Activated T-helper 1 cell treated with anti-CD3 and anti-CD28 coated beads, Interleukin-12 subunit alpha, Interleukin-12 subunit beta, Interleukin-2, Interleukin-4 antibody, amounts not matched to agents 30 ng/mL and 10 ng/mL and 1 ng/mL, durations not matched to agents 14 hours and 24 hours and 36 hours (primary cell): ENCODE measurements around the gene STK38. TPM values are rescaled to one million over a fixed set of nuclear protein-coding genes. Genes with fewer than 3 reads are reported as not detected.
"Not testable (repeated sequence)": the region's sequence is repeated elsewhere in the genome, so short reads cannot be mapped to it uniquely, and the experiment has no call there.

ENCODE experiments used
- DNase-seq: peaks from one replicate; pipeline ENCODE4 v3.0.0; 2021; ENCODE audit warnings: low spot score
- H3K27ac Mint-ChIP-seq: one replicate; pipeline ENCODE4 v1.8.0; 2021; ENCODE audit warnings: mild to moderate bottlenecking, mixed read lengths
- H3K27me3 Mint-ChIP-seq: one replicate; pipeline ENCODE4 v1.8.0; 2022; ENCODE audit warnings: mild to moderate bottlenecking, moderate library complexity, mixed read lengths; ENCODE audit not compliant: insufficient read depth
- H3K36me3 Mint-ChIP-seq: one replicate; pipeline ENCODE4 v1.8.0; 2021; ENCODE audit warnings: low read depth, mixed read lengths
- H3K4me1 Mint-ChIP-seq: one replicate; pipeline ENCODE4 v1.8.0; 2021; ENCODE audit warnings: low read depth, mixed read lengths
- H3K4me3 Mint-ChIP-seq: one replicate; pipeline ENCODE4 v1.8.0; 2021; ENCODE audit warnings: mild to moderate bottlenecking, moderate library complexity, mixed read lengths
- H3K9me3 Mint-ChIP-seq: one replicate; pipeline ENCODE4 v1.8.0; 2021; ENCODE audit warnings: mixed read lengths
- intact Hi-C: fragments of 100-400 bp; cut with micrococcal nuclease; formaldehyde crosslinking; loops from one replicate; pipeline ENCODE4 v1.15.1; 2024
- total RNA-seq: library from RNA; stranded (reverse); gene quantifications from 2 replicates; pipeline ENCODE4 v1.2.3, GENCODE V29; 2022

Gene STK38
- total RNA-seq, 1 donor from 2014 or later: 23.6 TPM

DNA sequence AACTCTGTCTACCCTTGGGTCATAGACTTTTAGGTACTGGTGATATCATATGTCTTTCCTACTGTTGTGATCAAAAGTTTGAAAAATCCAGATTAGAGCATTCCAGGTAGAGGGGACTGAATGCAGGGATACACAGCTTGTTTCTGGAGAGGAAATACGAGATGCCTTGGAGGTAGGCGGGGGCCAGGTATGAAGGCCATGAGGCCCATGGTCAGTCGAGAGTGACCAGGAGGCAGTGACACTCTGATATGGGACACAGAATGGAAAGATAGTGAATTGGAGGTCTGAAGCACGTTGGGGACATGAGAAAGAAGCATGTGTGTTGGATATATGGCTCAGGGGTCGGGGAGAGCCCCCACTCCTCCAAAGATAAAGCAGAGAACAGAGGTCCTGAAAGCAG is 30.8 kb upstream of the STK38 start:
- intact Hi-C loops: no loop called here
- Mint-ChIP-seq H3K4me1 (no peaks in the 10 kb centered on the region), H3K36me3 (peaks cover 2% of the 10 kb centered on the region), H3K4me3 (no peak overlapping the region), H3K27ac (peak overlapping the region; percentile 26), H3K9me3 (peaks cover 6% of the 10 kb centered on the region), H3K27me3 (peaks cover 5% of the 10 kb centered on the region)
- no peak for DNase-seq

DNA sequence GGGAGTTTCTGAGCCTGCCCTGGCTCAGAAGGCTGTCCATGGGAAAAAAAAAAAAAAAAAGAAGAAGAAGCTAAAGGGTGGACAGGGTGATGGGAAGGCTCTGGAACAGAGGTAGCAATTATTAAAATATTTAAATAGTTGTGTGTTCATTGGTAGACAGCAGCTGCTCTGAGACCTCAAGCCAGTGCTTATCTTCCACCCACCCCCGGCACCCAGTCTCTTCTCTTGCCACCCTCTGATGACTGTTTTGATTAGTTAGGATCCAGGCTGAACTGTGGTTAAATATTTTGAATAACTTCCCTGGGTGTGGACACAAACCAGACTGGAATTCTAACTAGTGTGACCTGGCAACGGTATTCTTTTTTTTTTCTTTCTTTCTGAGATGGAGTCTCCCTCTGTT is 30.0 kb upstream of the STK38 start:
- DNase-seq: no peak
- Mint-ChIP-seq H3K4me1 (no peaks in the 10 kb centered on the region), H3K27ac (no peak overlapping the region), H3K4me3 (no peak overlapping the region), H3K36me3 (peaks cover 2% of the 10 kb centered on the region), H3K27me3 (peaks cover 5% of the 10 kb centered on the region), H3K9me3 (peaks cover 6% of the 10 kb centered on the region)
- intact Hi-C loops: no loop called here

- no peaks in the 10 kb centered on the region for H3K4me1 Mint-ChIP-seq
- no peak overlapping the region for H3K4me3 Mint-ChIP-seq
- intact Hi-C loops: no loop called here
- DNase-seq: no peak
- H3K27ac Mint-ChIP-seq: no peak overlapping the region
- no peaks in the 10 kb centered on the region for H3K27me3 Mint-ChIP-seq
- H3K9me3 Mint-ChIP-seq: peaks cover 6% of the 10 kb centered on the region
- H3K36me3 Mint-ChIP-seq: peaks cover 2% of the 10 kb centered on the region
Observed at GRCh38 chr6:36576578-36576977, 29.3 kb upstream of the STK38 start.

GRCh38 chr6:36574679-36575078 is 27.4 kb upstream of the STK38 start:
- no peak for DNase-seq
- Mint-ChIP-seq H3K36me3 (peaks cover 2% of the 10 kb centered on the region), H3K27ac (no peak overlapping the region), H3K27me3 (no peaks in the 10 kb centered on the region), H3K4me3 (no peak overlapping the region), H3K4me1 (no peaks in the 10 kb centered on the region), H3K9me3 (peaks cover 6% of the 10 kb centered on the region)
- intact Hi-C loops: no loop called here

GRCh38 chr6:36572353-36573311 is 25.4 kb upstream of the STK38 start:
- H3K9me3 Mint-ChIP-seq, H3K27me3 Mint-ChIP-seq, H3K4me3 Mint-ChIP-seq, intact Hi-C loops, H3K36me3 Mint-ChIP-seq, DNase-seq, H3K4me1 Mint-ChIP-seq, H3K27ac Mint-ChIP-seq: not testable (repeated sequence)

DNA sequence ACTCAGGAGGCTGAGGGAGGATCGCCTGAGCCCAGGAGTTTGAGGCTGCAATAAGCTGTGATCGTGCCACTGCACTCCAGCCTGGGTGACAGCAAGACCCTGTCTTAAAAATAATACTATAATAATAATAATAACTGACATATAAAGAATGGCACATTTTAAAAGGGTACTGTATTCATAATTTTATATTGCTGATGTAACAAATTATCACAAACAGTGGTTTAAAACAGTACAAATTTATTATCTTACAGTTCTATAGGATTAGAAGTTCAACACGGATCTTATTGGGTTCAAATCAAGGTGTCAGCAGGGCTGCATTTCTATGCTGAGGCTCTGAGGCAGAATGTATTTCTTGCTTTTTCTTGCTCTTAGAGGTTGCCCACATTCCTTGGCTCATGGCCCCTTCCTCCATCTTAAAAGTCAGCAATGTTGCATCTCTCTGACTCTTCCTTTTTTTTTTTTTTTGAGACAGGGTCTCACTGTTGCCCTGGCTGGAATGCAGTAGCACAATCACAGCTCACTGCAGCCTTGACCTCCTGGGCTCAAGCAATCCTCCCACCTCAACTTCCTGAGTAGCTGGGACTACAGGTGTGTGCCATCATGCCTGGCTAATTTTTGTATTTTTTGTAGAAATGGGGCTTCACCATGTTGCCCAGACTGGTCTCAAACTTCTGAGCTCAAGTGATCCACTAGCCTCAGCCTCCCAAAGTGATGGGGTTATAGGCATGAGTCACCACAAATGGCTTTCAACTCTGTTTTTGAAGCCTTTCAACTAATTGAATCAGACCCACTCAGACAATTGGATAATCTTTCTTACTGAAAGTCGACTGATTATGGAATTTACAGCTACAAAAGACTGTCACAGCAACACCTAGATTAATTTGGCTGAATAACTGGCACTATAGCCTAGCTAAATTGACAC is 24.1 kb upstream of the STK38 start:
- no peaks in the 10 kb centered on the region for H3K27me3 Mint-ChIP-seq
- DNase-seq: no peak
- peaks cover 6% of the 10 kb centered on the region for H3K9me3 Mint-ChIP-seq
- H3K4me3 Mint-ChIP-seq: no peak overlapping the region
- H3K27ac Mint-ChIP-seq: no peak overlapping the region
- intact Hi-C loops: no loop called here
- no peaks in the 10 kb centered on the region for H3K4me1 Mint-ChIP-seq
- peaks cover 2% of the 10 kb centered on the region for H3K36me3 Mint-ChIP-seq

DNA sequence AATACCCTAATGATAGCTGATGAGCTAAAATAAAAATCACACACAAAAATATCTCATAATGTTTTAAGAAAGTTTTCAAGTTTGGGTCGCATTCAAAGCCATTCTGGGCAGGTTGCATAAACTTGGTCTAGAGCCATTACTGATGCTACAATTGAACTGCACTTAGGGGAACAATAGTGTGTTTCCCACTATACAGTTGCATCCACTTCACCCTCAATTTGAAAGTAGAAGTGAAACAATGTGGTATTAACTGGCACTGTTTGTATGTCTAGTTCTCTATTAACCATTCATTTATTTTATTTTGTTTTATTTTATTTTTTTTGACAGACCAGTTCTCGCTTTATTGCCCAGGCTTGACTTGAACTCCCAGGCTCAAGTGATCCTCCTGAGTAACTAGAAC is 23.0 kb upstream of the STK38 start:
- peaks cover 6% of the 10 kb centered on the region for H3K9me3 Mint-ChIP-seq
- H3K4me3 Mint-ChIP-seq: no peak overlapping the region
- DNase-seq: no peak
- no peaks in the 10 kb centered on the region for H3K27me3 Mint-ChIP-seq
- H3K4me1 Mint-ChIP-seq: no peaks in the 10 kb centered on the region
- H3K36me3 Mint-ChIP-seq: peaks cover 2% of the 10 kb centered on the region
- intact Hi-C loops: no loop called here
- no peak overlapping the region for H3K27ac Mint-ChIP-seq

- peaks cover 3% of the 10 kb centered on the region for H3K27me3 Mint-ChIP-seq
- intact Hi-C loops: no loop called here
- H3K4me1 Mint-ChIP-seq: no peaks in the 10 kb centered on the region
- H3K27ac Mint-ChIP-seq: no peak overlapping the region
- no peak overlapping the region for H3K4me3 Mint-ChIP-seq
- no peaks in the 10 kb centered on the region for H3K9me3 Mint-ChIP-seq
- no peaks in the 10 kb centered on the region for H3K36me3 Mint-ChIP-seq
- no peak for DNase-seq
Observed at GRCh38 chr6:36566418-36566905, 19.2 kb upstream of the STK38 start.

DNA sequence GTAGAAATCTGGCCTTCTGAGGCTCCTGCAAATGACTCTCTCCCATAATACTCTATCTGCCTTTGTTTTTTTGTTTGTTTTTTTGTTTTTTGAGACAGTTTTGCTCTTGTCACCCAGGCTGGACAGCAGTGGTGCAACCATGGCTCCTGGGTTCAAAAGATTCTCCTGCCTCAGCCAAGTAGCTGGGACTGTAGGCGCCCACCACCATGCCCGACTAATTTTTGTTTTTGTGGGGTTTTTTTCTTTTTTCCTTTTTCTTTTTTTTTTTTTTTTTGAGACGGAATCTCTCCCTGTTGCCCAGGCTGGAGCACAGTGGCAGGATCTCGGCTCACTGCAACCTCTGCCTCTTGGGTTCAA is 16.6 kb upstream of the STK38 start:
- Mint-ChIP-seq H3K9me3 (no peaks in the 10 kb centered on the region), H3K27ac (no peak overlapping the region), H3K4me3 (no peak overlapping the region), H3K4me1 (no peaks in the 10 kb centered on the region), H3K36me3 (no peaks in the 10 kb centered on the region), H3K27me3 (peaks cover 12% of the 10 kb centered on the region)
- intact Hi-C loops: no loop called here
- DNase-seq: no peak

DNA sequence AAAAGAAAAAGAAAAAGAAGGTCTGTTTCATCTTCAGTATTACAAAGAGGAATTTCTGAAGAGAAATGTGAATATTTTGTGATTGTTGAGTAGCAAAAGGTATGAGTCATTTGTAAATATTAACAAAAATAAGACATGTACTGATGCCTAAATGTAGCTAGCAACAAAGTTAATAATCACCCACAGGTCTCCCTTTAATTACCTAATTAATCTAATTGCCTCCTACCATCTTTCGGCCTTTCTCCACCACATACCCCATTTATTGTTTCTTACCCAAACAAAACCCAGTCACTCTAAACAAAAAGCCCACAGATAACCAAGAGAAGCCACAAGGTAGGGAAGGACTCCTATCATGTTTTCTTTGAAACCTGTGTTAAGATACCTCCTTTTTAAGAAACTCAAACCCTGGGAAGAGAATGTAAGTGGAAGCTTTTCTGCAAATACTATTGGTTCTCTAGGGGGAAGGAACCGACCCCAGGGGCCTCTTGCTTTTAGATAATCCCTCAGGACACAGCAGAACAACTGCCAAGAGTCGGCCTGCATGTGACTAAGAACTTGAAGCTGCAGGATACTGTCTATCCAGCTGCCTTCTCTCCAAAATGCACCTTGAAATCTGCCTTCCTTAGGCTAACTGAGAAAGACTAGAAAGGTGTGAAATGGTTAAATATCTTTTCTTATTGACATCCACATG is 16.1 kb upstream of the STK38 start:
- intact Hi-C loops: no loop called here
- H3K36me3 Mint-ChIP-seq: no peaks in the 10 kb centered on the region

DNA sequence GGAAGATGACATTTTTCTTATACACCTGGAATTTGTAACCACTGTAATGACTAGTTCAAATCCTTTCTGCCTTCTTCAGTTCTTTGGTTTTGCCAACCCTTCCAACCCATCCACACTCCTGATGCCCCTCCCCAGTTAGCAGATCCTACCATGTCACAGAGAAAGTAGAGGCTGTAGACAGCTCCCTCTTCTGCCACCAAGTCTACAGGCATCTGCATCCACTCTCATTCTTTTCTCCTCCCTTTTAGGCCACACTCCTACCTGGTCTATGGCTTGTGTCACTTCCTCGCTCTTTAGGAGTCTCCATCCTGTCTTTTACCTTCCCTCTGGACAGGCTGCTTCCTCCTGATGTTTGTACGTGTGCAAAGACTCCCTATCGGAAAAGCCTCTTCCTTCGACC is 13.5 kb upstream of the STK38 start:
- DNase-seq: no peak
- Mint-ChIP-seq H3K36me3 (no peaks in the 10 kb centered on the region), H3K4me3 (no peak overlapping the region), H3K27ac (no peak overlapping the region), H3K4me1 (no peaks in the 10 kb centered on the region), H3K9me3 (no peaks in the 10 kb centered on the region), H3K27me3 (peaks cover 13% of the 10 kb centered on the region)
- intact Hi-C loops: no loop called here

More for the DNA sequence above, 16.1 kb upstream of the STK38 start:
- Mint-ChIP-seq H3K4me1 (no peaks in the 10 kb centered on the region), H3K27ac (no peak overlapping the region), H3K4me3 (no peak overlapping the region), H3K9me3 (no peaks in the 10 kb centered on the region), H3K27me3 (peaks cover 12% of the 10 kb centered on the region)
- no peak for DNase-seq

DNA sequence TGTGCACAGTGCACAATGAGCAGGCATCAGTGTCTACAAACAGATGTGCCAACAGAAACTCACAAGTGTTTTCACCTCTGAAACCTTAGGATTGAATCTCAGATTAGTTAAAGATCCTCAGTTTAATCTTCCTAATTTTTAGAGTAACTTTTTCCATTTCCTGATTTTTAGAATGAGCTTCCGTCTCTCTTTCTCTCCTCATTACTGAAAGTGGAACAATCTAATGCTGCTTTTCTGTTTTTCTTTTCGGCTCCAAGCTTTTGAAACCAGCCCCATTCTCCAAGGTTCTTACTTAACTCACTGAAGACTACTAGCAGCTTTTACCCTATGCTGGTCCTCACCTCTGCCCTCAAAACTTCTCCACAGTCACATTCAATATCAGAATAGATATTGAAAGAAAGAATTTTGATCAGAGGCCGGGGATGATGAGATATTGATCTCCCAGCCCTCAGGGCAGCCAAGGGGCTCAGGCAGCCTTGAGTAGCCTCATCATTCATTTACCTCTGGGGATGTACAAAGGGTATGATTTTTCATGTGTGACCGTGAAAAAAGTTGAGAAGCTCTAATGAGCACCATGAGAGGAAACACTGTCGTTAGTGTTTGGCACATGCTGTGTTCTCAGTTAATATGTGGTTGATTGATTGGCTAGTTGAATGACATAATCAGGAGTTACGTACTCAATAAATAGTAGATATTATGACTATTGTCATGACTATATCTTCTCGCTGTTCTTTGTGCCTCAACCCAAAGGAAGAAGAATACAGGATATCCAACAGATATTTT is 11.9 kb upstream of the STK38 start:
- no peak for DNase-seq
- intact Hi-C loops: no loop called here
- H3K36me3 Mint-ChIP-seq: no peaks in the 10 kb centered on the region
- H3K27me3 Mint-ChIP-seq: peaks cover 13% of the 10 kb centered on the region
- H3K4me1 Mint-ChIP-seq: no peaks in the 10 kb centered on the region
- H3K4me3 Mint-ChIP-seq: no peak overlapping the region
- H3K9me3 Mint-ChIP-seq: no peaks in the 10 kb centered on the region
- no peak overlapping the region for H3K27ac Mint-ChIP-seq
